Right lobe of liver (tissue), 4 donors: ENCODE results near the gene KRT10.

Experiments used
- CTCF ChIP-seq, 4 donors: fragments of 200-600 bp in 3 of 4; fragments of 450-650 bp in 1 of 4; IDR thresholded peaks; one replicate each; pipeline versions ENCODE4 v1.5.1 to v1.8.0; 2016 to 2022; ENCODE audit warnings: antibody characterized with exemption in 4 of 4, mild to moderate bottlenecking in 2 of 4
- POLR2A ChIP-seq: fragments of 450-650 bp; IDR thresholded peaks from one replicate; pipeline ENCODE4 v1.6.1; 2017; ENCODE audit warnings: antibody characterized with exemption, mild to moderate bottlenecking
- donor health status: DM: no; HTN: no; CAD: no.
- donor health status: DM: no; HTN: no; CAD: no.
- donor health status: DM: no; HTN: yes; CAD: no.

- TF ChIP-seq CTCF (IDR thresholded peaks at IDR 0.05) (no peak), POLR2A (no peak)
These were observed 9.8 kb downstream of the KRT10 start for GRCh38 chr17:40812639-40813038.
